ENCODE measurements around the gene PYGB. TPM values are rescaled to one million over a fixed set of nuclear protein-coding genes. Genes with fewer than 3 reads are reported as not detected.

The PYGB gene
- total RNA-seq, 1 experiment from 2014 or later = 78.9 TPM

DNA sequence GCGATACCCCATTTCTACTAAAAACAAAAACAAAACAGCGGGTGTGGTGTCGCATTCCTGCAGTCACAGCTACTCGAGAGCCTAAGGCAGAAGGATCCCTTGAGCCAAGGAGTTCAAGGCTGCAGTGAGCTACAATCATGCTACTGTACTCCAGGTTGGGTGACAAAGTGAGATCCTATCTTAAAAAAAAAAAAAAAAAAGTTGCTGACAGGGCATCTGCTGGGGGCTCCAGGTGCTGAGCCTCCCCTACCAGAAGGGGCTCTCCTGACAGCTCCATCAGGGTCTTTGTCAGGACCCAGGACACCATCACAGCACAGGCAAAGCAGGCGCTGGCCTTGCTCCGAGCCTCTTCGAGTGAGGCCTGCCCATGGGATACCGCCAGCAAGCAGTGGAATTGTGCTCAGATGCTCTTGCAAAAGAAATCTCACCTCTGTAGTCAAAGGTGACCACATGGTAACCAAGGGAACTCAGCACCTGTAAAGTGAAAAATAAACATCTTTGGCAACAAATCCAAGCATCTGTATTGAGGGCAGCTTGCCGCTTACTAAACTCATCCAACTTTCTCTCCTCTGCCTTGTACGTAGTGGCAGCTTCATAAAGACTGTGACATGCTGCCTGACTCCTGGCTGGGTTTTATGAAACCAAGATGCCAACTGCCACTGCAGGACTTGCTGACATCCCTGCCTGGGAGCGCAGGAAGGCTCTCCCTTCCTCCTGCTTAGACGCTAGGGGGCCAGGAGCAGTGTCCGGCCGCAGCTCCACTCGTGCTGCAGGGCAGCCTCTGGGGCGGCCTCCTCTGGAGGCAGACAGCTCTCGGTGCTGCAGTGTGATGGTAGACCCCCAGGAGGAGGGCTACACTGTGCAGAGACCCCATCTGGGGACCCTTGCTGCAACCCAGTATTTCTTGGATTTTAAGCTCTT is 66.9 kb downstream of the PYGB start:
- no peak overlapping the region for H3K27ac Mint-ChIP-seq (ENCODE audit: unreplicated experiment)
- BruUV-seq (replicated peaks) = no TSS peak
- no peaks in the 10 kb centered on the region for H3K9me3 Mint-ChIP-seq (ENCODE audit: unreplicated experiment)
- peak in 1 of 2 experiments; percentile 26 for DNase-seq
- ChIA-PET CTCF (interaction anchor here (0.6 to 1.1 kb wide), 2 partner anchors 84 to 116 kb away, joined by 4 read pairs; no protein-coding TSS in a partner anchor), POLR2A (no interaction called here)
- TF ChIP-seq, protein P1, sequence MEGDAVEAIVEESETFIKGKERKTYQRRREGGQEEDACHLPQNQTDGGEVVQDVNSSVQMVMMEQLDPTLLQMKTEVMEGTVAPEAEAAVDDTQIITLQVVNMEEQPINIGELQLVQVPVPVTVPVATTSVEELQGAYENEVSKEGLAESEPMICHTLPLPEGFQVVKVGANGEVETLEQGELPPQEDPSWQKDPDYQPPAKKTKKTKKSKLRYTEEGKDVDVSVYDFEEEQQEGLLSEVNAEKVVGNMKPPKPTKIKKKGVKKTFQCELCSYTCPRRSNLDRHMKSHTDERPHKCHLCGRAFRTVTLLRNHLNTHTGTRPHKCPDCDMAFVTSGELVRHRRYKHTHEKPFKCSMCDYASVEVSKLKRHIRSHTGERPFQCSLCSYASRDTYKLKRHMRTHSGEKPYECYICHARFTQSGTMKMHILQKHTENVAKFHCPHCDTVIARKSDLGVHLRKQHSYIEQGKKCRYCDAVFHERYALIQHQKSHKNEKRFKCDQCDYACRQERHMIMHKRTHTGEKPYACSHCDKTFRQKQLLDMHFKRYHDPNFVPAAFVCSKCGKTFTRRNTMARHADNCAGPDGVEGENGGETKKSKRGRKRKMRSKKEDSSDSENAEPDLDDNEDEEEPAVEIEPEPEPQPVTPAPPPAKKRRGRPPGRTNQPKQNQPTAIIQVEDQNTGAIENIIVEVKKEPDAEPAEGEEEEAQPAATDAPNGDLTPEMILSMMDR (IDR thresholded peaks at IDR 0.05; ENCODE audit: insufficient read depth in 1 of 2, low read depth in 1 of 2, low read length in 1 of 2, severe bottlenecking in 1 of 2, unreplicated experiment in 1 of 2) = no peak
- peaks cover 23% of the 10 kb centered on the region for H3K4me1 ChIP-seq
- no peaks in the 10 kb centered on the region; the same call in 1 of the 2 replicates for H3K36me3 ChIP-seq (ENCODE audit: control insufficient read depth, insufficient read depth, low read length)
- no peak overlapping the region for H3K4me3 Mint-ChIP-seq (ENCODE audit: unreplicated experiment)
- no peaks in the 10 kb centered on the region for H3K27me3 Mint-ChIP-seq (ENCODE audit: insufficient read depth, unreplicated experiment)
- no peaks in the 10 kb centered on the region for H3K9me3 ChIP-seq
- H3K27me3 ChIP-seq (replicated peaks; ENCODE audit: control insufficient read depth, insufficient read depth, low read length) = no peaks in the 10 kb centered on the region
- peaks cover 19% of the 10 kb centered on the region for H3K4me1 Mint-ChIP-seq (ENCODE audit: low read depth, unreplicated experiment)
- no peak overlapping the region for H3K4me3 ChIP-seq (ENCODE audit: low read depth, low read length)
- peaks cover 47% of the 10 kb centered on the region for H3K36me3 Mint-ChIP-seq (ENCODE audit: insufficient read depth, unreplicated experiment)
- intact Hi-C loops (cut with micrococcal nuclease; ENCODE audit: unreplicated experiment) = loop anchor here (5.0 kb wide), 1 partner anchor 67 kb away; the partner anchor contains the start of gene PYGB

- H3K36me3 Mint-ChIP-seq (ENCODE audit: insufficient read depth, unreplicated experiment) = peaks cover 45% of the 10 kb centered on the region
- DNase-seq = peak in 1 of 2 experiments; percentile 5
- intact Hi-C loops (cut with micrococcal nuclease; ENCODE audit: unreplicated experiment) = no loop called here
- BruUV-seq (replicated peaks) = no TSS peak
- no peaks in the 10 kb centered on the region for H3K9me3 Mint-ChIP-seq (ENCODE audit: unreplicated experiment)
- Histone ChIP-seq H3K27me3 (replicated peaks; ENCODE audit: control insufficient read depth, insufficient read depth, low read length) (no peaks in the 10 kb centered on the region), H3K9me3 (no peaks in the 10 kb centered on the region), H3K4me3 (ENCODE audit: low read depth, low read length) (no peak overlapping the region), H3K4me1 (peaks cover 14% of the 10 kb centered on the region), H3K36me3 (ENCODE audit: control insufficient read depth, insufficient read depth, low read length) (no peaks in the 10 kb centered on the region; the same call in 1 of the 2 replicates)
- ChIA-PET POLR2A (no interaction called here), CTCF (interaction anchor here (1.1 kb wide), 1 partner anchor 83 kb away, joined by 4 read pairs; no protein-coding TSS in a partner anchor)
- TF ChIP-seq, protein P1 (IDR thresholded peaks at IDR 0.05; ENCODE audit: insufficient read depth in 1 of 2, low read depth in 1 of 2, low read length in 1 of 2, severe bottlenecking in 1 of 2, unreplicated experiment in 1 of 2) = no peak
- no peak overlapping the region for H3K27ac Mint-ChIP-seq (ENCODE audit: unreplicated experiment)
- no peaks in the 10 kb centered on the region for H3K27me3 Mint-ChIP-seq (ENCODE audit: insufficient read depth, unreplicated experiment)
- no peak overlapping the region for H3K4me3 Mint-ChIP-seq (ENCODE audit: unreplicated experiment)
- peaks cover 11% of the 10 kb centered on the region for H3K4me1 Mint-ChIP-seq (ENCODE audit: low read depth, unreplicated experiment)
Observed at GRCh38 chr20:25315418-25316210, 67.7 kb downstream of the PYGB start.

DNA sequence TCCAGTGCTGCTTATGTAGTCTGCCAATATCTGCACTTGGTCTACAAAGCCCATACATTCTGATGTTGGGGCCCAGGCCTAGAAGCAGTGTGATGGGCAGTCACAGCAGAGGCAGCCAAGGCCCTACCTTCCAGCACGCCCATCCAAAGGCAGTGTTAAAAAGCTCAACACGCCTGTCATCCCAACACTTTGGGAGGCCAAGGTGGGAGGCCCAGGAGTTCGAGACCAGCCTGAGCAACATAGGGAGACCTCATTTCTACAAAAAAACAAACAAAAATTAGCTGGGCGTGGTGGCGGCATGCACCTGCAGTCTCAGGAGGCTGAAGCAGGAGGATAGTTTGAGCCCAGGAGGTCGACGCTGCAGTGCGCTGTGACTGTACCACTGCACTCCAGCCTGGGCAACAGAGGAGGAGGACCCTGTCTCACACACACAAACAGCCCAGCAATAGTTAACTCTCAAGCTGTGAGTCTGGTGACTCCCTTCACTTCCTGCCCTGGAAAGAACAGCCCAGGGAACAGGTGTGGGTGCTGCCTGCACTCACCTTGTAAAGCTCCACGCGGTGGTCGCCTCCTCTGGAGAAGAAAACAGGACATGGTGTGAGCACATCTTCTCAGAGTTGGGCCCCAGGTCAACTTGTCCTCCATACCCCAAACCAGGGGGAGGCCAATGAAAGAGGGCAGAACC is 68.8 kb downstream of the PYGB start:
- Histone ChIP-seq H3K4me1 (peaks cover 4% of the 10 kb centered on the region), H3K27me3 (replicated peaks; ENCODE audit: control insufficient read depth, insufficient read depth, low read length) (no peaks in the 10 kb centered on the region), H3K9me3 (no peaks in the 10 kb centered on the region), H3K4me3 (ENCODE audit: low read depth, low read length) (no peak overlapping the region), H3K36me3 (ENCODE audit: control insufficient read depth, insufficient read depth, low read length) (no peaks in the 10 kb centered on the region; the same call in 1 of the 2 replicates)
- DNase-seq = no peak
- no peaks in the 10 kb centered on the region for H3K9me3 Mint-ChIP-seq (ENCODE audit: unreplicated experiment)
- no TSS peak for BruUV-seq (replicated peaks)
- CTCF ChIA-PET = no interaction called here
- H3K4me1 Mint-ChIP-seq (ENCODE audit: low read depth, unreplicated experiment) = peaks cover 7% of the 10 kb centered on the region
- POLR2A ChIA-PET = no interaction called here
- no peaks in the 10 kb centered on the region for H3K27me3 Mint-ChIP-seq (ENCODE audit: insufficient read depth, unreplicated experiment)
- intact Hi-C loops (cut with micrococcal nuclease; ENCODE audit: unreplicated experiment) = no loop called here
- no peak overlapping the region for H3K27ac Mint-ChIP-seq (ENCODE audit: unreplicated experiment)
- H3K36me3 Mint-ChIP-seq (ENCODE audit: insufficient read depth, unreplicated experiment) = peaks cover 43% of the 10 kb centered on the region
- no peak overlapping the region for H3K4me3 Mint-ChIP-seq (ENCODE audit: unreplicated experiment)
- TF ChIP-seq, protein P1 (IDR thresholded peaks at IDR 0.05; ENCODE audit: insufficient read depth in 1 of 2, low read depth in 1 of 2, low read length in 1 of 2, severe bottlenecking in 1 of 2, unreplicated experiment in 1 of 2) = no peak

Data from Caco-2 (cell line).